Measurements from ENCODE around the gene LRRC8E.

The LRRC8E gene

GRCh38 chr19:7904074-7905020 is 16.0 kb downstream of the LRRC8E start:
- peak; percentile 71 for DNase-seq (ENCODE audit: low read depth)
- no peak for TF ChIP-seq CTCF (IDR thresholded peaks at IDR 0.05; ENCODE audit: insufficient read depth, low read depth, low read length, missing control alignments)
- peak overlapping the region; percentile 76 for H3K4me3 ChIP-seq (ENCODE audit: low read depth, low read length)

GRCh38 chr19:7905268-7905667 is 17.0 kb downstream of the LRRC8E start:
- no peak for TF ChIP-seq CTCF (IDR thresholded peaks at IDR 0.05; ENCODE audit: insufficient read depth, low read depth, low read length, missing control alignments)
- DNase-seq (ENCODE audit: low read depth), result peak; percentile 7
- no peak overlapping the region for H3K4me3 ChIP-seq (ENCODE audit: low read depth, low read length)

GRCh38 chr19:7905859-7906258 is 17.5 kb downstream of the LRRC8E start:
- no peak for TF ChIP-seq CTCF (IDR thresholded peaks at IDR 0.05; ENCODE audit: insufficient read depth, low read depth, low read length, missing control alignments)
- DNase-seq (ENCODE audit: low read depth), result peak; percentile 1
- no peak overlapping the region for H3K4me3 ChIP-seq (ENCODE audit: low read depth, low read length)

GRCh38 chr19:7907122-7907521 is 18.8 kb downstream of the LRRC8E start:
- no peak for TF ChIP-seq CTCF (IDR thresholded peaks at IDR 0.05; ENCODE audit: insufficient read depth, low read depth, low read length, missing control alignments)
- H3K4me3 ChIP-seq (ENCODE audit: low read depth, low read length), result no peak overlapping the region
- peak; percentile 4 for DNase-seq (ENCODE audit: low read depth)

- peak; percentile 4 for DNase-seq (ENCODE audit: low read depth)
- H3K4me3 ChIP-seq (ENCODE audit: low read depth, low read length), result no peak overlapping the region
- no peak for TF ChIP-seq CTCF (IDR thresholded peaks at IDR 0.05; ENCODE audit: insufficient read depth, low read depth, low read length, missing control alignments)
These were observed 19.2 kb downstream of the LRRC8E start for GRCh38 chr19:7907544-7907943.

- no peak for TF ChIP-seq CTCF (IDR thresholded peaks at IDR 0.05; ENCODE audit: insufficient read depth, low read depth, low read length, missing control alignments)
- DNase-seq (ENCODE audit: low read depth), result no peak
- no peak overlapping the region for H3K4me3 ChIP-seq (ENCODE audit: low read depth, low read length)
These were observed 19.9 kb downstream of the LRRC8E start for GRCh38 chr19:7908078-7908699.
